GM19372 (cell line): ENCODE data around the gene AFF3.

Experiments
- ATAC-seq: cut with Tn5 transposase; IDR thresholded peaks from one replicate; pipeline ENCODE4 v1.9.1; 2021; ENCODE audit warnings: mild to moderate bottlenecking, low read depth, moderate library complexity; ENCODE audit not compliant: unreplicated experiment

The AFF3 gene

GRCh38 chr2:99865818-99866676, 276.3 kb downstream of the AFF3 start:
- no peak for ATAC-seq

GRCh38 chr2:99864561-99865553, 277.5 kb downstream of the AFF3 start:
- no peak for ATAC-seq

- ATAC-seq = no peak
These were observed 278.5 kb downstream of the AFF3 start for GRCh38 chr2:99863903-99864270.

- no peak for ATAC-seq
These were observed 279.0 kb downstream of the AFF3 start for GRCh38 chr2:99863236-99863902.

- no peak for ATAC-seq
These were observed 279.8 kb downstream of the AFF3 start for GRCh38 chr2:99862566-99862965.

GRCh38 chr2:99861376-99861760, 281.0 kb downstream of the AFF3 start:
- ATAC-seq = no peak

- no peak for ATAC-seq
These were observed 281.5 kb downstream of the AFF3 start for GRCh38 chr2:99860720-99861375.

GRCh38 chr2:99858951-99859596, 283.3 kb downstream of the AFF3 start:
- ATAC-seq = no peak

GRCh38 chr2:99857867-99858444, 284.4 kb downstream of the AFF3 start:
- no peak for ATAC-seq

GRCh38 chr2:99857372-99857771, 285.0 kb downstream of the AFF3 start:
- no peak for ATAC-seq

GRCh38 chr2:99856119-99856518, 286.3 kb downstream of the AFF3 start:
- no peak for ATAC-seq

GRCh38 chr2:99854236-99854852, 288.0 kb downstream of the AFF3 start:
- no peak for ATAC-seq

GRCh38 chr2:99852956-99853355, 289.4 kb downstream of the AFF3 start:
- ATAC-seq = no peak

GRCh38 chr2:99852376-99852934, 289.9 kb downstream of the AFF3 start:
- no peak for ATAC-seq

GRCh38 chr2:99851811-99852210, 290.6 kb downstream of the AFF3 start:
- no peak for ATAC-seq

GRCh38 chr2:99851089-99851488, 291.3 kb downstream of the AFF3 start:
- ATAC-seq = no peak

GRCh38 chr2:99850084-99850710, 292.2 kb downstream of the AFF3 start:
- ATAC-seq = no peak

GRCh38 chr2:99846462-99847107, 295.8 kb downstream of the AFF3 start:
- ATAC-seq = no peak
